Astrocyte (in vitro differentiated cells and primary cell): ENCODE measurements around the gene SOCS1.

Source experiments
- EZH2 ChIP-seq: IDR thresholded peaks from 2 replicates; pipeline ENCODE4 v1.6.1; 2012; ENCODE audit warnings: mild to moderate bottlenecking, low read length, inconsistent platforms; ENCODE audit not compliant: insufficient read depth
- TF ChIP-seq, protein P1 (sequence below): IDR thresholded peaks from 2 replicates; pipeline ENCODE4 v1.5.1; 2011; ENCODE audit warnings: low read depth, mild to moderate bottlenecking, inconsistent platforms, low read length, moderate library complexity; ENCODE audit not compliant: insufficient read depth

DNA sequence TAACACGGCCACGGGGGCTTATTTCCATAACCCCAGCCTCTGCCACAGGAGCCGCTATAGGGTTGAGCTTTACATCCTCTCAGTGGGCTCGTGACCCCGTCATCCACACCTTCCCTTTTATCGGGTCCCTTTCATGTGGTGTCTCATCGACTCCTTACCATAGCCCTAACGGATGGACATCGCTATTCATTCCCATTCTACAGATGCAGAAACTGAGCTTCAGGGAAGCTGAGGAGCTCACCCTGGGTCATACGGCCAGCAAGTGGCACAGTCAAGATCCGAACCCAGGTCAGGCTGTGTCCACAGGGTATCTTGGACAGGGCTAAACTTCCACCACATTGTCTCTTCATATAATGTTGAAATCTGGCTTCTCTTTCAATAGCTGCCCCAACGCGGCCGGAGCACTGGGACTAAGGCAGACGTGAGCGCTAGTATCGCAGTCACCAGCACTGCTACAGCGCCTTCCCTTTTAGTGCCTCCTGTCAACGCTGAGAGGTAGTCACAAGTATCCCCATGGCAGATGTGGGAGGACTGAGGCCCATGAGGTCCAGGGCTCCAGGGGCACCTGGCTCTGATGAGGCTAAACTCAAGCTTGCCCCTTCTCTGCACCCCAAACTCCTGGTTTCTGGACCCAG, 50.8 kb downstream of the SOCS1 start:
- TF ChIP-seq, protein P1, sequence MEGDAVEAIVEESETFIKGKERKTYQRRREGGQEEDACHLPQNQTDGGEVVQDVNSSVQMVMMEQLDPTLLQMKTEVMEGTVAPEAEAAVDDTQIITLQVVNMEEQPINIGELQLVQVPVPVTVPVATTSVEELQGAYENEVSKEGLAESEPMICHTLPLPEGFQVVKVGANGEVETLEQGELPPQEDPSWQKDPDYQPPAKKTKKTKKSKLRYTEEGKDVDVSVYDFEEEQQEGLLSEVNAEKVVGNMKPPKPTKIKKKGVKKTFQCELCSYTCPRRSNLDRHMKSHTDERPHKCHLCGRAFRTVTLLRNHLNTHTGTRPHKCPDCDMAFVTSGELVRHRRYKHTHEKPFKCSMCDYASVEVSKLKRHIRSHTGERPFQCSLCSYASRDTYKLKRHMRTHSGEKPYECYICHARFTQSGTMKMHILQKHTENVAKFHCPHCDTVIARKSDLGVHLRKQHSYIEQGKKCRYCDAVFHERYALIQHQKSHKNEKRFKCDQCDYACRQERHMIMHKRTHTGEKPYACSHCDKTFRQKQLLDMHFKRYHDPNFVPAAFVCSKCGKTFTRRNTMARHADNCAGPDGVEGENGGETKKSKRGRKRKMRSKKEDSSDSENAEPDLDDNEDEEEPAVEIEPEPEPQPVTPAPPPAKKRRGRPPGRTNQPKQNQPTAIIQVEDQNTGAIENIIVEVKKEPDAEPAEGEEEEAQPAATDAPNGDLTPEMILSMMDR: no peak
- TF ChIP-seq EZH2: no peak
